Breast epithelium (tissue), 3 donors: ENCODE results near the gene AHSP.

Experiments used
- POLR2A ChIP-seq: fragments of 450-650 bp; IDR thresholded peaks from one replicate; pipeline ENCODE4 v1.6.1; 2016; ENCODE audit warnings: antibody characterized with exemption, mild to moderate bottlenecking, moderate library complexity
- POLR2AphosphoS5 ChIP-seq, 3 donors: sonication (generic); formaldehyde crosslinking; IDR thresholded peaks; one replicate each; pipeline ENCODE4 v1.6.1; 2017; ENCODE audit warnings: antibody characterized with exemption in 3 of 3

- TF ChIP-seq POLR2AphosphoS5 (IDR thresholded peaks at IDR 0.05) = no peak
- no peak for TF ChIP-seq POLR2A
Measured at GRCh38 chr16:31568577-31569359, 41.1 kb downstream of the AHSP start.
